ENCODE results near the gene AHDC1.

AHDC1 gene

DNA sequence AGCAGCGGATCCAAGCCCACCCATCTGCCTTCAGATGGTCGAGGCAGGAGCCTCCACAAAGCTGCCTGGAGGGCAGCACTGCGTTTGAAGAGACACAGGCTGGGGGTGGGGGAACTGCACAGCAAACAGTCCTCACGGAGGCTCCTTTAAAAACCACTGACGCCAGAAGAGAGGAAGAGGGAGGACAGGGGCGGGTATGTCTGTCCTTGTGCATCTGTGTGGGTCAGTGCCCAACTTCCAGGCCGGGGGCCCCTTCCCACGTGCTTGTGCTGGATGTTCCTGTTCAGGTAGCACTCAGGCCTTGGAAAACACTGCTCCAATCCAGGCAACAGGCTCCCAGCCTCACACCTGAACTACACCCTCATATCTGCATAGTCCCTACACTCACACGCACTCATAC is 7.7 kb downstream of the AHDC1 start:
- no peak for DNase-seq

DNA sequence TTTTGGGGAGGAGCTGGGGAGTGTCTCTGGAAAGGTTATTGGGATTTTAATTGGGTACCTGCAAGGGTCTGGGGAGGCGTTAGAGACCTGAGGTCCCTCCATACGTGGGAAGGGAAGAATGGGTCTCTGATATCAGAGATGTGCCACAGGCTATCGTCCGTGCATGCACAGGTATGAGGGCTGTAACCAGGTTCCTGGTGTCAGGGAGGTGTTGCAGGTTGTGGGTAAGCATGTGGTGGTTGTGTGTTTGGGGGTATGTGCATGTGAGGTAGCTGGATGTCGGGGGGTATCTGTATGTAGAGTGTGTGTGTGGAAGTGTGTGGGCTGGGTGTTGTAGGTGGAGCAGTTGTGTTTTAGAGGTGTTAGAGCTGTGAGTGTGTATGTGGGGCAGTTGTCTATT is 8.3 kb downstream of the AHDC1 start:
- DNase-seq = no peak

DNA sequence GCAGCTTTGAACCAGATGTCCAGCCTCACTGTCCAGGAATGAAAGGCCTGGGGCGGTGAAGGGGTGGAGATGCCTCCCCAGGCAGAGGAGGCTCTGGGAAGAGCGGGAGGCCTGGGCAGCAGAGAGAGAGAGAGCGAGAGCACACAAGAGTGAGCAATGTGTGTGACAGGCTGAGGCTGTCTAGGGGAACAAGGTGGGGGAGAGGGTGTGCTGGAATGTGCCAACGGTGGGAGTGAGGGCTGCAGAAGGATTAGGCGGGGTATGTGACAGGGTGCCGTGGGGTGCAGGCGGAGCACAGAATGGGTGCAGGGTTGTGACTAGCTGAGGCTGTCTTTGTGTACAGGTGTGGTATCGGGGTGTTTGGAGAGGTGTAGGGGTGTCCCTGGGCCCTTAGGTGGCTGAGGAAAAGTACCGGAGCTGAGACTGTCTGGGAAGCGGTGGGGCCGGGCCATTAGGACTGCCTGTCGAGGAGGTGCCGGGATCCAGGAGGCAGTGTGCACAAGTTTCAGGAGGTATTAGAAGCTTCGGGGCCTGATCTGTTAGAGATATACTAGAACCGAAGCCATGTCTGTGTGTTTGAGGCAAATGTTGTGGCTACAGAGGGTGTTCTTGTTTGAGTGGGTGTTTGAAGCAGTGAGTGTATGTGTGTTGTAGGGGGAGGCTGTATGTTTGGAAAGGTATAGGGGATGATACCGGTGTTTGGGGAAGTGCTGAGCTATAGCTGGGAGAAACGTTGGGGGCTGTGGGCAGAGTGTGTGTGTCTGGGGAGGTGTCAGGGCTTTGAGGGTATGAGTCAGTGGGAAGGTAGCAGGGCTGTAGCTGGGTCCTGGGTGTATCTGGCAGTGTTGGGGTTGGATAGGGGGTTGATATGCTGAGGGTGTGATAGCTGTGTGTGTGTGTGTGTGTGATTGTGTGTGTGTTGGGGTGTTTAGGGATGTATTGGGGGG is 9.1 kb downstream of the AHDC1 start:
- DNase-seq = no peak

DNA sequence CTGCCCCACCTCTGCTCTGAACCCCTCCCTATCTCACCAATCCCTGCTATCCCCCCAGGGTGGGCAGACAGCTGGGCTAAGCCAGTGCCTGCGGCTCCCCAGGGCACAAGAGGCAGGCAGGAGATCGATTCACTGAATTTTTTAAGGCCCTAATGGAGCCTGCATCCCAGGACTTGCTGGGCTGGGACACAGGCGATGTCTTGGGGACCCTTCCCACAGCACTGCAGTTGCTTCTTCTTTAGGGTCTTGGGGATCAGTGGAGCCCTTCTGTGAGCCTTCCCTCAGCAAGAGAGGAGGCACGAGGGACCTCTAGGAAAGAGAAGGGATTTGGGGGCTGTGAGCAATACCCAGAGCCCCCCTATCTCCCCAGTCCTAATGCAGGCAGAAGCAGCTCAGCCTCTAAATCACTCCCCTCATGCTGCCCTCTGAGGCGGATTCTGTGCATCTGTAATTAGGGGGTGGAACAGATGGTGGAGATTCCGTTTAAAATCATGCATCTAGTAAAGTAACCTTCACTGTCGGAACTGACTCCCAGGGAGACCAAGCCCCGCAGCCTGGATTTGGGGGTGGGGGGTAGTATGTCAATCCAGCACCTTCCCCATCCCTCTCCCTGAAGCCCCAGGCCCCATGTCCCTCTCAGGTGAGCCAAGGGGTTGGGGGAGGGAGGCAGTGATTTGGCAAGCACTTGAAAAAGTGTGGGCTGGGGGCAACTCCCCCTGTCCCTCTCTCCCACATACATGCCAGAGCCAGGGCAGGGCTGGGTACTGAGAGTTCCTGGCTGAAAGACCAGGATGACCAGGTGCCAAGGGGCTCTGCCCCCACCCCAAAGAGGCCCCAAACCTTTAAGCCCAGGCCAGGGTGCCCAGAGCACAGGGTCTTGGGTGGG is 10.0 kb downstream of the AHDC1 start:
- DNase-seq = no peak

DNA sequence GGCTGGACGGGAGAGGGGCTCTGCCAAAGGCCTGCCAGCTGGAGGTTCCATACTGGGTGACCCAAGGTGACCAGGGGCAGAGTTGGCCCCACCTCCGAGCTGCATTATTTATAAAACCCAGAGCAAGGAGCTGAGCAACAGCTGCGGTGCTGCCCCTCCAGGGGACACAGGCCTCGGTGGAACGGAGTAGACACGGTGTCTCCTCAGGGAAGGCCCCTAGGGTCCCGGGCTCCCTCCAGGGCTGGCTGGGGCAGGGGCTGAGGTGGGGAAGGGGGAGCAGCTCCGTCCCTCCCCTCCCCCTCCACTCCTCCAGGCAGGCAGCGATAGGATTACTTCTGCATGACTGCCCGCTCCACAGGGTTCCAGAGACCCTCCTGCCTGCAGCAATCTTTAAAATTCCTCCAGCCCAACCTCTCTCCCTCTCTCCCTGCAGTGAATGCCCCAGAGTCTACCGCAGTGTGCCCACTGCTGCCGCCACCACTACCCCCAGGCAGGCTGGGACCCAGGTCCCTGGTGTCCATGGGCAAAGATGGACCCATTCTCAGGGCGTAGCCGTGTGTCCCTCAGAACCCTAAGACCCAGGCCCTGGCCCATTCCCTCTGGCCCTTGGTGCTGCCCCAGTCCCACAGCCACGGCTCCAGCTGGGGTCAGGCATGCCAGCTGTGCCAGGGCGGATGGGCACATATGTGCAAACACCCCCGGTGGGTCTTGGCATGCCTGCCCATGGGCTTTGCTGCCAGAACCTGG is 10.8 kb downstream of the AHDC1 start:
- no peak for DNase-seq

DNA sequence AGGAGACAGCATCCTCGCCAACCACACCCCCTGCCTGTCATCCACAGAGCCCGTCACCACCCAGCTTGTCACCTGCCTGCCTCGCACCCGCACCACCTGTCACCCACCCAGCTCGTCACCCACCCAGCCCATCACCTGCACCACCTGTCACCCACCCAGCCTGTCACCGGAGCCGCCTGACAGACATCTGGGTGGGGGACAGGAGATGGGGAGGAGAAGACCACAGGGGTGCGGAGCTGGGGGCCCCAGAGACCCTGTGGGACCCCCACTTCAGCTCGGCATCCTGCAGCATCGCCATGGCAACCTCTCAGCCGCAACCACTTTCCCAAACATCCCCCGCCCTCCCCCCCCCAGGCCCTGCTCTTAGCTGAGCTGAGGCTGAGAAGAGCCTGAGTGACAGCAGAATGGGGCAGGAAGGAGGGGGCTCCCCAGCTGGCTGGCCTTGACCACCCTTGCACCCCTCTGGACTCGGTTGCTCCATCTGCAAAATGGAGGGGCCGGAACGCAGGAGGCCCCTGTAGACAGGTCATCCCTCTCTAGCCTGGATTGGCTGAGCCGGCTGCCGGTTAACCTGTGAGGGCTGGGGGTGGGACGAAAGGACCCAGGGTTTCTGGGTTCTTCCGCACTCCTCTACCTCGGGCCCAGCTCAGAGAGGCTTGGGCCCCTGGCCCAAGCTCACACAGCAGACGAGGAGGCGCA is 11.6 kb downstream of the AHDC1 start:
- DNase-seq = no peak

DNA sequence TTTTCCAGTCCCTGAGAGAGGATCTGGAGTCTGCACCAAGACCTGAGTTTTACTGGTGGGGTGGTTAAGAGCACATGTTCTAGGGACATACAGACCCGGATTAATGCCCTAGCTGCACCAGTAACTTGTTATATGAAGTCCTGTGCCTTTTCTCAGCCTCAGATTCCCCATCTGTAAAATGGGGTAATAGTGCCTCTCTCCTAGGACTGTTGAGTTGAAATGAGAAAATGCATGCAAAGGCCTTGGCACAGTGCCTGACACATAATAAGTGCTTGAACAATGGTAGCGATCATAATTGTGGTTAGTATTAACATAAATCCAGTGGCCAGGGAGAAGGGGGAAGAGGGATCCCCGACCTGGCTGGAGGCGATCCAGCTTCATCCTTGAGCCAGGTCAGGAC is 12.3 kb downstream of the AHDC1 start:
- DNase-seq = no peak

DNA sequence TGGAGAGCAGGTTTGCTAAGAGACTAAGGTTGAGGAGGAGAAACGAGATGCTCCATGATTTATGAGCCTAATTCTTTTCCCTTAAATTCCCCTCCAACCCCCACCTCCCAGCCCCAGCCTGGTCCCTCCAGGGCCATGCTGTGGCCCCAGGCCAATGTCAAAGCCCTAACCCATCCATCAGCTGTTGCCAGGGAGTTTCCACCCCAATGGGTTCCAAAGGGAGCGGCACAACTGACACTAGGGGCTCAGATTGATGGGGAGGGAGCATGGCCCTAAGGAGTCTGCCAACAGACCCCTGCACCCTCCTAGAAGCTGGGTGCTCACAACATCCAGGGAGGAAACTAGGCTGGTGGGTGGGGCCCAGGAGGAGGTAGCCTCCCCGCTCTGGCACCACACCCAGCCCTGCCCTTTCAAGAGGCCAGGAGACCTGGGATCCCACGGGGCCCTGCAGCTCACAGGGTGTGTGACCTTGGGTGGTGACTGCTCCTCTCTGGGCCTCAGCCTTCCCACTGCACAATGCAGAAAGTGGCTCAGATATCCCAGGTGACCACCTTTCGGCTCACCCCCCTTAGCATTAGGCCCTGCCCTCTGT is 12.9 kb downstream of the AHDC1 start:
- no peak for DNase-seq

DNA sequence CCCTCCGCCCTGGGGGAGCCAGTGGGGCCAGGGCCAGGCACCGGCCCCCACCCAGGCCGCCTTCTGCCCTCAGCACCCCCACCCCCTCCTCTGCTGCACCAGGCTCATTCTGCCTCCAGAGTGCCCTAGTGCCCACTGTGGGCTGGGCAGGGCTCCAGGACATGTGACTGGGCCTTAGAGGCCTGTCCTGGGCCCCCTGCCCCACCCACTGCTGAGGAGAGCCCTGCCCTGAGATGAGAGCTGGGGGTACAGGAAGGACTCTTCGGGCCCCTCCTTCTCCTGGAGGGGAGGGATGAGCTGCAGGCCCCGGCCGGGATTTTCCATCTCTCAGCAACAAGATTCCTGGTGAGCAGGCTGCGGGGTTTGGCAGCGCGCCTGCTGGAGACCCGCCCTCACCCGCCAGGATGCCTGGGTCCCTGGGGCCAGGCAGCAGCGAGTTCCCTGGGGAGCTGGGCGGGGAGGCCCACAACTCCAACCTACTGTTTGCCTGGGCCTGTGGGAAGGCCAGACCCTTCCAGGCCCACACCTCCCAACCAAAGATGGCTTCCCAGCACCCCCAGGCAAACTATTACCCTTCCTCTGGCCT is 14.0 kb downstream of the AHDC1 start:
- no peak for DNase-seq

DNA sequence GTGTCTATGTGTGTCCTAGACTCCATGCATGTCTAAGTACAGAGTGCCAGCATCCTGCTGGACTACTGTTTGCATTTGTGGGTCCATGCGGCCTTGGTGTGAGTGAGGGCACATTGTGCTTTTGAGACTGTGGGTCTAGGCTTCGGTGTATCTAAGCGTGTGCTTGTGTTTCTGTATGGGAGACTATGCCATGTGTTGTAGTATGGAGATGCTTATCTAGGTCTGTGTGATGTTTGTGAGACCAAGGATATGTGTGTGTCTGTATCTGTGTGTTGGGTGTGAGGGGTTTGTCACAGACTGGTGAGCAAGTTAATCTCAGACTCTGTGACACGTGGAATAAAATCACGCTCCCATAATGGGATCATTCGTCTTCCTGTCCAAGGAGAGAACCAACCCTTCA is 14.5 kb downstream of the AHDC1 start:
- no peak for DNase-seq

DNA sequence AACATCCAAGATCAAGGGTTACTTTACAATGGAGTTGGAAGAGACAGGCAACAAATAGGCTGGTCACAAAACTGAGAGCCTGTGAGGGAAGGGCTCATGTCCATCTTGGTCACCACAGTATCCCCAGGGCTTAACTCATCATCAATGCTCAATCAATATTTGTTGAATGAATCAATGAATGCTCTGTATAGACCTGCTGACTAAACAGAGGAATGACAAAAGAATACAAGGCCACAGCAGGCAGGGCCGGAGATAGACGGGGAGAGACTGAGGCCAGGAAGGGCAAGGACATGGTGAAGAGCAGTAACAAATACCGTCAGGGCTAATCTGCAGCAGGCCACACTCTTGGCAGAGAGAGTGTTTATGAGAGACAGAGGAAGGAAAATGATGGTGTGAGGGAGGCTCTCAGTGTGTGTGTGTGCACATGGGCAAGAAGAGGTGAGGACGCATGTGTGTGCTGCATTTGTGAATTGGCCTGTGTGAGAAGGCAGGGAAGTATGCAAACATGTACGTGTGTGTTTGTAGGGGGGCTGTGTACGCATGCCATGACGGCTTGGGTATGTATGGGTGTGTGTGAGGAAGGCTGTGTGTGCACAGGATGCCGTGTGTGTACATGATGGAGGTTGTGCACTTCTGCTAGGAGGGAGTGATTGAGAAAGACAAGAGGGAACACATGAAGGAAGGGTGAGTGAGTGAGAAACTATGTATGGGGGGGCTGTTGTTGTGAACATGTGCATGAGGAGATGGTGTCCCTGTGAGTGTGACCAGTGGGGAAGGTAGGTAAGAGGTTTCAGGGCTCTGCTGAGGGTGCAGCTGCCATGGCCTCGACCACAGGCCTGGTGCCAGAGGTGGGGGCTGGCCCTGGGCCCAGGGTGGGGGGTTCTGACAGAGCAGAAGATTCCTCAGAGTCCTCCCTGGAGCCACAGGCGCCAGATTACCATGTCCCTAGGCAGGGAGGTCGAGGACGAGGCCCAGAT is 15.4 kb downstream of the AHDC1 start:
- no peak for DNase-seq

DNA sequence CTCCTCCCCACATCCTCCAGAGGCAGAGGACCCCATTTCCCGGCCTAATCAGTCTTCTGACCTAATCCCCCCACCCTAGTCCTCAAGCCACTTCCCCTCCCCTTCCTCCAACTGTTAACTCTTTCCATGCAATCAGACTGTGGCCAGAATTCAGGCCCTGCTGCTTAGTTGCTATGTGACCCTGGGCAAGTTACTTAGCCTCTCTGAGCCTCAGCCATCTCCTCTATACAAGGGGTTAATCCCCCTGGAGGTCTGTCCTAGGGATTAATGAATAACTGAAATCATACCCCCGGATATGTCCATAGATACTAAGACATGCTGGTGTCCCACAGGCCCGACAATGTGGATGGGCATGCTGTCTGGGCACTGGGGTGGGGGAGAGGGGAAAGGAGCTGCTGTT is 18.3 kb downstream of the AHDC1 start:
- no peak for DNase-seq

DNA sequence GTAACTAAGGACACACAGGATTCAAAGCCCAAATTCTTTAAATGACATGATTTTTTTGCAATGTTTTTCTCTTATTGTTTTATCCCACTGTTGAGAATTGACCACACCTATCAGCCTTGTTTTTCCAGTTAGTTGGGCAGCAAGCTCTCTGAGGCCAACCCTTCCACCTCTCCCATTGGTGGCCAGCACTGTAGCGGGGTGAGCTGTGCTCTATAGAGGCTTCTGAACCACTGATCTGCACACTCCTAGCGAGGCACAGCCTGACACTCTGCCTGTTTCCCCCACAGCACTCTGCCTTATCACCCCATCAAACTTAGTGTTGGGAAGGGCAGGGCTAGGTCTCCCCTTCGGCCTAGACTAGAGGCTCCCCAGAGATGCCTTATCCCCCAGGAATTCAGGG is 19.5 kb downstream of the AHDC1 start:
- no peak for DNase-seq

DNA sequence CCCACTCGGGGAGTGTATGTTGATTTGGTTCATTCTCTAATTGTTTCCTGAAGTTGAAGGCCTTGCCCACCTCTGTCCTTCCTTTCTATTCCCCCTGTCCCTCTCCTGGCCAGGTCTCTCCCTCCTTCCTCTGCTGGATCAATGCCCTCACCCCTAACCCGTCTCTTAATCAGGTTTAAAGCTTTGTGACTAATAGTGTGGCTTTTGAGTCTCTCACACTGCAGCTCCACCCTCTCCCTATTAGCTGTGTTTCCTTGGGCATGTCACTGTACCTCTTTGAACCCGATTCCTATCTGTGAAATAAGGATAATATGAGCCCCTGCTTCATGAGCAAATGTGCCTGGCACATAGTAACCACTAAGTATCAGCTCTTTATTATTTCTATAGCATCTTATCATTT is 20.5 kb downstream of the AHDC1 start:
- no peak for DNase-seq

DNA sequence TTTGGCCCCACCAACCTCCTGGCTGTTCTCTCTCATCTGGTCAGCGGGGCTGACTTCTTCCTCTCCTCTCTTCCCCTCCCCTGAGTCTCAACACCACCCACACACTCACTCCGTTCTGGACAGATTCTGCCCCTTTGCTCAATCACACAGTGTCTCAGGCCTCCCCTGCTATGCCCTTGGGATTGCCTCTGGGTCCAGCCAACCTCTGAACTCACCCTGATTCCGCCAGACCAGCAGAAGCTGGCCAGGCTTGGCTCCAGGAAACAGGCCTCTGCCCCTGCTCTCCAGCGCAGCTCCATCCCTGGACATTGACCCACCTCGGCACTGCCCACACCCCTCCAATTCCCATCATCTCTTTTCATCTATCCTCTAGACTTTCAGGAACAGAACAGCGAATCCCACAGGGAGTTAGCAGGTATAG is 22.1 kb downstream of the AHDC1 start:
- DNase-seq = no peak

DNA sequence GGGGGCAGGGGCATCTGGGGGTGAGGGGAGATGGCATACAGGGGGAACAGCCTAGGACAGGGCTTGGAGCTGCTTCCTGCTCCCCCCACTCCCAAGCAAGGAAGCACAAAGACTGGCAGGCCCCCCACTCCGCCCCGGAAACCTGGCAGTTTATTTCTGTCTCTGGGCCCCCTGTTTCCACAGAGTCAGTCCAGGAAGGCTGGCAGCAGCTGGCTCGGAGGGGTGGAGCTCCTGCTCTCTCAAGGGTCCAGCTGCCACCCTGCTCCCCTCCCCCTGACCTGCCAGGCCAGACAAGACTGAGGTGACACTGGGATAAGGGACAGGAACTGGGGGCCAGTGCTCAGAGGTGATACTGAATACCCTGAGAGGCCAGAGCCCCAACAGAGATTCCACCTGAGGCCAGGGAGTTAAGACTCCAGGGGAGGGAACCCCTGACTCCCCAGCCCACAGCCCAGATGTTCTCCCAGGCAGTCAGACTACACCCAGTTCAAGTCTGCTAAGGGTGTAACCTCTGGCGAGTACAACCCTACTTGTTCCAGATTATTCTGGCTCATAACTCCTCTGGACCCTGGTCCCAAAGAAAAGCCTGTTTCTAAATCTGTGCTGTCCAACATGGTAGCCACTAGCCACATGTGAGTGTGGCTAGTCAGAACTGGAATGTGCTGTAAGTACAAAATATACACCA is 26.3 kb downstream of the AHDC1 start:
- DNase-seq = no peak

DNA sequence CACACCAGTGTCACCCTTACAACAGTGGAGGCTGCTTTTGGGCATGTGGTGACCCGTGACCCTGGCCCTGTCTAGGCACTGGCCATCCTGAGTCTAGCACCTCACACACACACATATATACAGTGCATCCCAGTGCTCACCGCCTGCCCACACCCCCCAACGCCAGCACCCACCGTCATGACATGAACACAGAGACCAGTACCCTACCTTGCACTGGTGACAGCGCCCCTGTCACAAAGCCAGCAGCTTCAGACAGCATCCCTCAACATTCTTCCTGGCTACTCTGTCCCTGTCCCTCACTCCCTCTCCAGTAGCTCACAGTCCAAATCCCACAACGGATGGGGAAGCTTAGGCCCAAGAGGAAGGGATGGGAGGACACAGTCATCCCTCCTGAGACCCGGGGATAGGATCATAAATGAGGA is 27.1 kb downstream of the AHDC1 start:
- no peak for DNase-seq

DNA sequence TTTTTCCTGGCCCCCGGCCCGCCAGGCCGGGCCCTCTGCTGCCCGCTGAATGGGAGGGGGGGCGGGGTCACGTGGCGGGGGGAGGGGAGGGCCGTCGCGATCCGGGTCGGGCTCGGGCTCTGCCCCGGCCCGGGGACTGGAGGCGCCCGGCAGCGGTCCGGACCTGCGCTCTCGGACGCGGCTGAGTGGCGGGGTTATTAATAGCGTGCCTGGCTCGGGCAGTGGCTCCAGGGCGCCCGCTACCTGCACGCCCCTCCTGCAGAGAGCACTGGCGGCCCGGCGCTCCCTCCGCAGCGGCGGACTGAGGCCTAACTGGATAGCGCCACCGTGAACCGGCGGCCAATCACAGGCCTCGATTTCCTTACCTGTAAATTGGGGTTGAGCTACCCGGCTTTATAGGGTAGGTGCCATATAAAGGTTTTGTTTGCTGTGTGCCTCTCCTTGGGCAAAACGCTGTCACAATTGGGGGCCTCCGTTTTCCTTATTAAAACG is 28.1 kb downstream of the AHDC1 start:
- no peak for DNase-seq

All from activated CD4-positive, CD25-positive, alpha-beta regulatory T cell (primary cell).